ENCODE data around the gene PIF1.

The PIF1 gene

GRCh38 chr15:64772964-64773363 is 52.5 kb downstream of the PIF1 start:
- TF ChIP-seq TAF1 (IDR thresholded peaks at IDR 0.05; ENCODE audit: low read depth) (no peak), REST (IDR thresholded peaks at IDR 0.05; ENCODE audit: low read depth) (no peak), EP300 (IDR thresholded peaks at IDR 0.05; ENCODE audit: borderline replicate concordance) (no peak), NFIC (IDR thresholded peaks at IDR 0.05) (no peak), YY1 (IDR thresholded peaks at IDR 0.05; ENCODE audit: low read depth) (no peak), CREB1 (IDR thresholded peaks at IDR 0.05; ENCODE audit: low read depth) (no peak), EGR1 (IDR thresholded peaks at IDR 0.05) (no peak), MAX (IDR thresholded peaks at IDR 0.05) (no peak), TCF12 (IDR thresholded peaks at IDR 0.05; ENCODE audit: low read depth) (no peak), ZBTB7A (IDR thresholded peaks at IDR 0.05; ENCODE audit: low read depth) (no peak), USF1 (IDR thresholded peaks at IDR 0.05) (no peak), CEBPB (IDR thresholded peaks at IDR 0.05) (no peak), FOXM1 (IDR thresholded peaks at IDR 0.05; ENCODE audit: borderline replicate concordance, low read depth) (no peak), RAD21 (IDR thresholded peaks at IDR 0.05; ENCODE audit: low read depth) (no peak)

- TF ChIP-seq MAX (IDR thresholded peaks at IDR 0.05) (no peak), EGR1 (IDR thresholded peaks at IDR 0.05) (no peak), TEAD4 (IDR thresholded peaks at IDR 0.05) (no peak), RAD21 (IDR thresholded peaks at IDR 0.05; ENCODE audit: low read depth) (no peak), CREB1 (IDR thresholded peaks at IDR 0.05; ENCODE audit: low read depth) (no peak), USF1 (IDR thresholded peaks at IDR 0.05) (no peak), ZBTB7A (IDR thresholded peaks at IDR 0.05; ENCODE audit: low read depth) (no peak), FOXM1 (IDR thresholded peaks at IDR 0.05; ENCODE audit: borderline replicate concordance, low read depth) (no peak), CEBPB (IDR thresholded peaks at IDR 0.05) (no peak), EP300 (IDR thresholded peaks at IDR 0.05; ENCODE audit: borderline replicate concordance) (no peak), NFIC (IDR thresholded peaks at IDR 0.05) (no peak), TAF1 (IDR thresholded peaks at IDR 0.05; ENCODE audit: low read depth) (no peak), TCF12 (IDR thresholded peaks at IDR 0.05; ENCODE audit: low read depth) (no peak), YY1 (IDR thresholded peaks at IDR 0.05; ENCODE audit: low read depth) (no peak), REST (IDR thresholded peaks at IDR 0.05; ENCODE audit: low read depth) (no peak)
Observed at GRCh38 chr15:64772488-64772887, 53.0 kb downstream of the PIF1 start.

GRCh38 chr15:64770626-64771025 is 54.8 kb downstream of the PIF1 start:
- TF ChIP-seq TCF12 (IDR thresholded peaks at IDR 0.05; ENCODE audit: low read depth): no peak
- TF ChIP-seq EGR1 (IDR thresholded peaks at IDR 0.05): no peak
- no peak for TF ChIP-seq NFIC (IDR thresholded peaks at IDR 0.05)
- TF ChIP-seq REST (IDR thresholded peaks at IDR 0.05; ENCODE audit: low read depth): no peak
- TF ChIP-seq TAF1 (IDR thresholded peaks at IDR 0.05; ENCODE audit: low read depth): no peak
- no peak for TF ChIP-seq CEBPB (IDR thresholded peaks at IDR 0.05)
- no peak for TF ChIP-seq RAD21 (IDR thresholded peaks at IDR 0.05; ENCODE audit: low read depth)
- TF ChIP-seq EP300 (IDR thresholded peaks at IDR 0.05; ENCODE audit: borderline replicate concordance): no peak
- no peak for TF ChIP-seq MAX (IDR thresholded peaks at IDR 0.05)
- TF ChIP-seq CREB1 (IDR thresholded peaks at IDR 0.05; ENCODE audit: low read depth): no peak
- no peak for TF ChIP-seq FOXM1 (IDR thresholded peaks at IDR 0.05; ENCODE audit: borderline replicate concordance, low read depth)

- TF ChIP-seq MAX (IDR thresholded peaks at IDR 0.05) (no peak), USF1 (IDR thresholded peaks at IDR 0.05) (no peak), ZBTB7A (IDR thresholded peaks at IDR 0.05; ENCODE audit: low read depth) (no peak), TAF1 (IDR thresholded peaks at IDR 0.05; ENCODE audit: low read depth) (no peak), EGR1 (IDR thresholded peaks at IDR 0.05) (no peak), FOXM1 (IDR thresholded peaks at IDR 0.05; ENCODE audit: borderline replicate concordance, low read depth) (no peak), REST (IDR thresholded peaks at IDR 0.05; ENCODE audit: low read depth) (no peak), YY1 (IDR thresholded peaks at IDR 0.05; ENCODE audit: low read depth) (no peak), TEAD4 (IDR thresholded peaks at IDR 0.05) (no peak), NFIC (IDR thresholded peaks at IDR 0.05) (no peak), RAD21 (IDR thresholded peaks at IDR 0.05; ENCODE audit: low read depth) (no peak), EP300 (IDR thresholded peaks at IDR 0.05; ENCODE audit: borderline replicate concordance) (no peak), CEBPB (IDR thresholded peaks at IDR 0.05) (no peak), CREB1 (IDR thresholded peaks at IDR 0.05; ENCODE audit: low read depth) (no peak), TCF12 (IDR thresholded peaks at IDR 0.05; ENCODE audit: low read depth) (no peak)
Observed at GRCh38 chr15:64767203-64767602, 58.2 kb downstream of the PIF1 start.

Measured in Ishikawa (cell line).